ENCODE measurements around the gene GPD1L. TPM values are rescaled to one million over a fixed set of nuclear protein-coding genes. Genes with fewer than 3 reads are reported as not detected.

Gene GPD1L
- total and polyA plus RNA-seq, 2 of the 4 experiments (the other 2 are of a cell fraction), result 3.9 to 7.9 TPM

- in situ Hi-C loops (cut with MboI; ENCODE audit: low sequenced_read_pairs) (loop anchor here (25.0 kb wide), 1 partner anchor 520 kb away; no protein-coding TSS in a partner anchor), intact Hi-C loops (cut with micrococcal nuclease) (no loop called here), dilution Hi-C loops (cut with HindIII; ENCODE audit: low sequenced_read_pairs, unreplicated experiment) (no loop called here)
- no peak overlapping the region for H2BK120ac ChIP-seq (ENCODE audit: low read depth, low read length)
- no peak overlapping the region for H3K9ac ChIP-seq (ENCODE audit: low read depth, low read length)
- ATAC-seq (ENCODE audit: low read depth) (no peak), DNase-seq (no peak)
- no peak overlapping the region for H4K91ac ChIP-seq (ENCODE audit: insufficient read depth, low read depth, low read length)
- no peak overlapping the region for H3K27ac ChIP-seq (ENCODE audit: insufficient read depth, low read length)
- no TSS peak for BruUV-seq (replicated peaks)
- ChIA-PET CTCF (no interaction called here), POLR2A (ENCODE audit: unreplicated experiment) (no interaction called here)
- no peak overlapping the region for H3K56ac ChIP-seq (ENCODE audit: extremely low read depth, insufficient read depth, low read length)
- WGBS, 2 experiments (ENCODE audit: extremely low coverage in 2 of 2, insufficient read length in 1 of 2), result no CpG with 5 or more reads among the region's 2 CpGs
- no peak overlapping the region for H3K4me2 ChIP-seq (ENCODE audit: low read depth, low read length)
- no peaks in the 10 kb centered on the region for H3K4me1 ChIP-seq (ENCODE audit: control insufficient read depth, insufficient read depth, low read length)
- no peak overlapping the region for H2AK5ac ChIP-seq (ENCODE audit: low read depth, low read length)
- H4K8ac ChIP-seq (ENCODE audit: low read depth in 2 of 2, low read length in 2 of 2), result no peak overlapping the region
- H3K79me1 ChIP-seq (ENCODE audit: low read depth in 1 of 2, low read length in 2 of 2), result no peaks in the 10 kb centered on the region
- no peaks in the 10 kb centered on the region for H4K20me1 ChIP-seq (ENCODE audit: insufficient read depth, low read length)
- peaks cover 1% of the 10 kb centered on the region; the same call in 1 of the 2 replicates for H3K27me3 ChIP-seq (ENCODE audit: control insufficient read depth, insufficient read depth, low read length)
- H2BK5ac ChIP-seq (ENCODE audit: low read depth, low read length, poor library complexity, severe bottlenecking), result no peak overlapping the region
- no peaks in the 10 kb centered on the region; the same call in 1 of the 2 replicates for H3K9me1 ChIP-seq (ENCODE audit: insufficient read depth, low read length)
- H2AFZ ChIP-seq (replicated peaks; ENCODE audit: low read length, poor library complexity), result no peak overlapping the region
- H3K18ac ChIP-seq (ENCODE audit: low read depth, low read length), result no peak overlapping the region
- no peak overlapping the region for H3K14ac ChIP-seq (replicated peaks; ENCODE audit: low read depth, low read length)
- no peaks in the 10 kb centered on the region for H3K36me3 ChIP-seq (ENCODE audit: control insufficient read depth, insufficient read depth, low read length)
- TF ChIP-seq RCOR1 (IDR thresholded peaks at IDR 0.05; ENCODE audit: insufficient replicate concordance, low read length) (no peak), POLR2A (IDR thresholded peaks at IDR 0.05; ENCODE audit: low read depth, low read length) (no peak)
- no peak overlapping the region for H3K4ac ChIP-seq (ENCODE audit: low read depth, low read length)
- no peak overlapping the region for H4K5ac ChIP-seq (ENCODE audit: low read depth, low read length)
- no peaks in the 10 kb centered on the region for H3K9me3 ChIP-seq (ENCODE audit: control insufficient read depth, insufficient read depth, low read length)
- H2AK9ac ChIP-seq (replicated peaks; ENCODE audit: low read depth, low read length, poor library complexity), result no peak overlapping the region
- H3K4me3 ChIP-seq (ENCODE audit: insufficient read depth, low read depth, low read length), result no peak overlapping the region
- H3K23ac ChIP-seq (ENCODE audit: low read depth, low read length), result no peak overlapping the region
- H2BK20ac ChIP-seq (ENCODE audit: low read depth, low read length), result no peak overlapping the region
- no peak overlapping the region for H2BK15ac ChIP-seq (ENCODE audit: low read depth, low read length)
Measured at GRCh38 chr3:32132706-32133105, 26.3 kb downstream of the GPD1L start.
